Mononuclear cell (primary cell): ENCODE data around the gene SVIL. TPM values are rescaled to one million over a fixed set of nuclear protein-coding genes. Genes with fewer than 3 reads are reported as not detected.
"Not testable (repeated sequence)": the region's sequence is repeated elsewhere in the genome, so short reads cannot be mapped to it uniquely, and the experiment has no call there.

Experiments used
- H3K27me3 ChIP-seq: 2 replicates; pipeline ENCODE4 v1.6.0; 2011; ENCODE audit warnings: low read length, control low read depth; ENCODE audit not compliant: insufficient read depth
- H3K4me1 ChIP-seq: 2 replicates; pipeline ENCODE4 v1.5.1; 2011; ENCODE audit warnings: mild to moderate bottlenecking, low read length, control low read depth; ENCODE audit not compliant: insufficient read depth
- H3K4me3 ChIP-seq: 2 replicates; pipeline ENCODE4 v1.5.1; 2011; ENCODE audit warnings: mild to moderate bottlenecking, low read length, moderate library complexity
- H3K9me3 ChIP-seq: 2 replicates; pipeline ENCODE4 v1.5.1; 2011; ENCODE audit warnings: low read depth, mild to moderate bottlenecking, control low read depth, low read length
- total RNA-seq: library from RNA; depleted of rRNA; stranded (reverse); fragments of >200 nt; gene quantifications from one replicate; pipeline ENCODE4 v1.2.3, GENCODE V29; 2012

The SVIL gene
- total RNA-seq, 1 donor, result 39.5 TPM

- H3K27me3 ChIP-seq, H3K4me3 ChIP-seq, H3K9me3 ChIP-seq: not testable (repeated sequence)
- peaks cover 24% of the 10 kb centered on the region for H3K4me1 ChIP-seq
Observed at GRCh38 chr10:29587750-29588628, 46.8 kb downstream of the SVIL start.

GRCh38 chr10:29587102-29587749 is 47.5 kb downstream of the SVIL start:
- not testable (repeated sequence) for H3K9me3 ChIP-seq, H3K4me3 ChIP-seq, H3K27me3 ChIP-seq
- H3K4me1 ChIP-seq, result peaks cover 24% of the 10 kb centered on the region

GRCh38 chr10:29586509-29586908 is 48.3 kb downstream of the SVIL start:
- Histone ChIP-seq H3K4me3 (no peak overlapping the region), H3K4me1 (peaks cover 24% of the 10 kb centered on the region), H3K9me3 (no peaks in the 10 kb centered on the region), H3K27me3 (no peaks in the 10 kb centered on the region)

GRCh38 chr10:29585488-29585976 is 49.2 kb downstream of the SVIL start:
- Histone ChIP-seq H3K4me3 (no peak overlapping the region), H3K9me3 (no peaks in the 10 kb centered on the region), H3K27me3 (no peaks in the 10 kb centered on the region), H3K4me1 (peaks cover 24% of the 10 kb centered on the region)

GRCh38 chr10:29584436-29584835 is 50.3 kb downstream of the SVIL start:
- no peak overlapping the region for H3K4me3 ChIP-seq
- no peaks in the 10 kb centered on the region for H3K9me3 ChIP-seq
- no peaks in the 10 kb centered on the region for H3K27me3 ChIP-seq

GRCh38 chr10:29583674-29584073 is 51.1 kb downstream of the SVIL start:
- no peaks in the 10 kb centered on the region for H3K27me3 ChIP-seq
- H3K9me3 ChIP-seq, result no peaks in the 10 kb centered on the region
- no peak overlapping the region for H3K4me3 ChIP-seq
- H3K4me1 ChIP-seq, result peaks cover 5% of the 10 kb centered on the region

More at GRCh38 chr10:29584436-29584835, 50.3 kb downstream of the SVIL start:
- H3K4me1 ChIP-seq, result peaks cover 13% of the 10 kb centered on the region

GRCh38 chr10:29582769-29583168 is 52.0 kb downstream of the SVIL start:
- not testable (repeated sequence) for H3K4me1 ChIP-seq, H3K27me3 ChIP-seq, H3K9me3 ChIP-seq, H3K4me3 ChIP-seq

- H3K4me1 ChIP-seq, result no peaks in the 10 kb centered on the region
- H3K9me3 ChIP-seq, result no peaks in the 10 kb centered on the region
- H3K4me3 ChIP-seq, result no peak overlapping the region
- H3K27me3 ChIP-seq, result no peaks in the 10 kb centered on the region
Observed at GRCh38 chr10:29579455-29579970, 55.3 kb downstream of the SVIL start.

GRCh38 chr10:29578457-29578856 is 56.3 kb downstream of the SVIL start:
- no peak overlapping the region for H3K4me3 ChIP-seq
- no peaks in the 10 kb centered on the region for H3K9me3 ChIP-seq
- no peaks in the 10 kb centered on the region for H3K27me3 ChIP-seq
- H3K4me1 ChIP-seq, result no peaks in the 10 kb centered on the region

- H3K27me3 ChIP-seq, result no peaks in the 10 kb centered on the region
Observed at GRCh38 chr10:29576681-29577080, 58.1 kb downstream of the SVIL start.

GRCh38 chr10:29575098-29575455 is 59.7 kb downstream of the SVIL start:
- no peaks in the 10 kb centered on the region for H3K4me1 ChIP-seq
- H3K27me3 ChIP-seq, result no peaks in the 10 kb centered on the region
- no peaks in the 10 kb centered on the region for H3K9me3 ChIP-seq
- H3K4me3 ChIP-seq, result no peak overlapping the region

More at GRCh38 chr10:29576681-29577080, 58.1 kb downstream of the SVIL start:
- H3K9me3 ChIP-seq, result no peaks in the 10 kb centered on the region
- no peaks in the 10 kb centered on the region for H3K4me1 ChIP-seq
- no peak overlapping the region for H3K4me3 ChIP-seq

- not testable (repeated sequence) for H3K4me1 ChIP-seq, H3K9me3 ChIP-seq, H3K4me3 ChIP-seq, H3K27me3 ChIP-seq
Observed at GRCh38 chr10:29574212-29575097, 60.3 kb downstream of the SVIL start.

- not testable (repeated sequence) for H3K4me3 ChIP-seq, H3K27me3 ChIP-seq, H3K9me3 ChIP-seq, H3K4me1 ChIP-seq
Observed at GRCh38 chr10:29570248-29570647, 64.5 kb downstream of the SVIL start.

- H3K27me3 ChIP-seq, result no peaks in the 10 kb centered on the region
- H3K4me3 ChIP-seq, result no peak overlapping the region
- no peaks in the 10 kb centered on the region for H3K4me1 ChIP-seq
- H3K9me3 ChIP-seq, result no peaks in the 10 kb centered on the region
Observed at GRCh38 chr10:29569795-29570194, 65.0 kb downstream of the SVIL start.

GRCh38 chr10:29567003-29567402 is 67.8 kb downstream of the SVIL start:
- H3K9me3 ChIP-seq, result no peaks in the 10 kb centered on the region
- H3K27me3 ChIP-seq, result no peaks in the 10 kb centered on the region
- H3K4me1 ChIP-seq, result peaks cover 5% of the 10 kb centered on the region
- H3K4me3 ChIP-seq, result no peak overlapping the region
